ENCODE measurements around the gene PDE7B. TPM values are rescaled to one million over a fixed set of nuclear protein-coding genes. Genes with fewer than 3 reads are reported as not detected.
A peak's percentile ranks its signal among the peaks of the same experiment; 100 is the strongest.

Gene PDE7B
- total RNA-seq, 4 donors from 2014 or later: 15.4 to 28.6 (median 18.8) TPM

DNA sequence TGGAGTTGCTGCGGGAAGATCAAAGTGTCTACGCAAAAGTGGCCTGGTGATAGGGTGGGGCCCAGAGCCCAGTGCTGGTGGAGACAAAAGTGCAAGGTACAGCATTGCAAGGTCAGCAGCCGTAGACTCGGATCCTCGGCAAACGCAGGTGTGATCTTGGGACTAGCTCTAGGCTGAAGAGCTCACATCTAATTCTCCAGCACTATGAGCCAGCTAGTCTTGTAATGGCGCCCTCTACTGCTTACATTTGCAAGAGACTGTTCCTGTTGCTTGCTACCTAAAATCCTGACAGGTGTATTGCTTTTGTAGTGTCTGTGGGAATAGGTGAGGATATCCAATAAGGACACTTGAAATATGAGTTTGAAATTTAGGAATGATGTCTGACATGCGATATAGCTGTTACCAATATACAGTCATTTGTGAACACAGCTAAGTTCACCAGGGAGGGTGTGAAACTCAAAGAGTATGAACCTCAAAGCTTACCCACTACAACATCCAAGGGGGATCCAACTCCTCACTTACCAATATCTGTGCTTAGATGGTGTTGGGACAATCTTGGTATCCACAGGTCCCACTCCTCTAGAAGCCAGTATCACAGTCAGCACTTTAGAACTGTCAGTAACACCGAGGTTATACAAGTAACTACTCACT is 58.4 kb downstream of the PDE7B start:
- DNase-seq: no peak
- intact Hi-C loops (cut with DNase I; ENCODE audit: low total_unique reads): no loop called here
- Histone ChIP-seq H3K27ac (no peak overlapping the region), H3K4me3 (no peak overlapping the region), H3K4me1 (no peaks in the 10 kb centered on the region), H3K9me3 (no peaks in the 10 kb centered on the region), H3K27me3 (no peaks in the 10 kb centered on the region), H3K36me3 (no peaks in the 10 kb centered on the region)
- no peak for TF ChIP-seq POLR2A (IDR thresholded peaks at IDR 0.05)
- TF ChIP-seq, protein P1, sequence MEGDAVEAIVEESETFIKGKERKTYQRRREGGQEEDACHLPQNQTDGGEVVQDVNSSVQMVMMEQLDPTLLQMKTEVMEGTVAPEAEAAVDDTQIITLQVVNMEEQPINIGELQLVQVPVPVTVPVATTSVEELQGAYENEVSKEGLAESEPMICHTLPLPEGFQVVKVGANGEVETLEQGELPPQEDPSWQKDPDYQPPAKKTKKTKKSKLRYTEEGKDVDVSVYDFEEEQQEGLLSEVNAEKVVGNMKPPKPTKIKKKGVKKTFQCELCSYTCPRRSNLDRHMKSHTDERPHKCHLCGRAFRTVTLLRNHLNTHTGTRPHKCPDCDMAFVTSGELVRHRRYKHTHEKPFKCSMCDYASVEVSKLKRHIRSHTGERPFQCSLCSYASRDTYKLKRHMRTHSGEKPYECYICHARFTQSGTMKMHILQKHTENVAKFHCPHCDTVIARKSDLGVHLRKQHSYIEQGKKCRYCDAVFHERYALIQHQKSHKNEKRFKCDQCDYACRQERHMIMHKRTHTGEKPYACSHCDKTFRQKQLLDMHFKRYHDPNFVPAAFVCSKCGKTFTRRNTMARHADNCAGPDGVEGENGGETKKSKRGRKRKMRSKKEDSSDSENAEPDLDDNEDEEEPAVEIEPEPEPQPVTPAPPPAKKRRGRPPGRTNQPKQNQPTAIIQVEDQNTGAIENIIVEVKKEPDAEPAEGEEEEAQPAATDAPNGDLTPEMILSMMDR (IDR thresholded peaks at IDR 0.05): peak in 2 of 4 experiments; percentile 8 to 10

DNA sequence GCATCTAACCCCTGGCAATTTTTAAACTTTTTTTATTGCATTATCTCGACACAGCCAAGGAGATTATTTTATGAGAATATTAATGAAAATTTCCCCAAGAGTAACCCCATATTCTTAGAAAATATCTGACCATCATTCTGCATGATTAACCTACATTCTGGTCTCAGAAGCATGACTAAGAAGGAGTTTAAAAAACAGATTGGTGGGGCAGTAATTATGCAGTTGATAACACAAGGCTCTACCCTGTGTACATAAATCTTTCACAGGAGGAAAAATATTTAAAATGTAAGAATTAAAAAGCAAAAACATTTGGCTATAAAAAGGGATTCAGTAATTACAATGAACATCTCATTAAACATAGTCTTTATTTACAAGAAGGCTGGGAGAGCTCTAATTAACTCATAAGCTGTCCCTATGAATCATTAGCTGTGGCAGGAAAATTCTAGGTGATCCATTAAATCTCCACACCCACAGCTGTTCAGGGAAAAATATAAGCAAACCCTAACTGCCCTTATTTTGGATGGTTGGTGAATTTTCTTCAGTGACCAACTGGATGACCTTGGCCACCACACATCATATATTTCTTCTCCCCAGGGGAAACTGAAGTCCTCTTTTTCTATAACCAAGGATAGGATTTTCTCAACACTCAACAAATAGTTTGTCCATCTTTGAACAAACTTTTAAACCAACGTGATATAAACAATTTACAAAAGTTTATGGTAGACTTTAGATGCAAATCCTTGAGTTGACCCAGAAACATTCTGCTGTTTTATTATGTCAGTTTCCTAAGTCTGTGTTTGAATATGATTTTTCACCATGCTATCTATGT is 59.5 kb downstream of the PDE7B start:
- TF ChIP-seq, protein P1 (IDR thresholded peaks at IDR 0.05): no peak
- no peak overlapping the region for H3K27ac ChIP-seq
- no peaks in the 10 kb centered on the region for H3K4me1 ChIP-seq
- H3K36me3 ChIP-seq: no peaks in the 10 kb centered on the region
- intact Hi-C loops (cut with DNase I; ENCODE audit: low total_unique reads): no loop called here
- DNase-seq: no peak
- H3K4me3 ChIP-seq: no peak overlapping the region
- no peaks in the 10 kb centered on the region for H3K27me3 ChIP-seq
- H3K9me3 ChIP-seq: no peaks in the 10 kb centered on the region

DNA sequence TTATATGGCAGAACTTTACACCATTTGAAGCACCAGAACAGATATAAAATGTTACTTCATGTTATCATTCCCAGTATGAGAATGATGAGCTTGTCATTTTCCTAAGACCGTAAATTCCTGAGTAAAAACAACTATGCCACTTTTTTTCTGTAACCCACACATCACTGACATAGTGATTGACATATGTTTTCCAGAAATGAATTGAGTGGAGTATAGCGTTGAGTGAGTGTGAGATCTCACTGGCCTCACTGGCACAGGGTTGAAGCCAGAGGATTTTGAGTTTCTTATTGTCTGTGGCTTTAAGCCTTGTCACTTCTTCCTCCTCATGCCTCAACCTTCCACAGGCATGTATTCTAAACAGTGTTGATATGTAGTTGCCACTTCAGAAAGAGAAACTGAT is 62.3 kb downstream of the PDE7B start:
- TF ChIP-seq, protein P1 (IDR thresholded peaks at IDR 0.05): no peak
- TF ChIP-seq POLR2A (IDR thresholded peaks at IDR 0.05): no peak
- Histone ChIP-seq H3K4me1 (no peaks in the 10 kb centered on the region), H3K27ac (no peak overlapping the region), H3K36me3 (no peaks in the 10 kb centered on the region), H3K9me3 (no peaks in the 10 kb centered on the region), H3K4me3 (no peak overlapping the region), H3K27me3 (no peaks in the 10 kb centered on the region)
- intact Hi-C loops (cut with DNase I; ENCODE audit: low total_unique reads): no loop called here
- no peak for DNase-seq

DNA sequence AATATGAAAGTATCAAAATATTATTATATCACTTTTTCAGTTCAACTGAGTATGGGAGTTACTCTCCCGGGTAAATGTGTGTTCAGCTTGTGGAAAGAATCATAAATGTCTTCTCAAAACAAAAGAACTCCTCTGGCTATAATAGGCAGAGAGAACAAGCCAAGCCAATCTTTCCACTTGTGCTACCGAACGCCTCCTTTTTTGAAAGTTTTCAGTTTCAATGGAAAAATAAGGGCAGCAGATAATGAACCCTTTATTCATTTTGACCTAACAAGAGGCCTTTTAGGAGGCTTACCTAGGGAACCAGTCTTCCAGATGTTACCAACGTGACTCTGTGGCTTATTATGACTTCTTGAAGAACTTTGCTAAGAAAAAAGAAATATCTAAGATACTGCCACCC is 67.5 kb downstream of the PDE7B start:
- intact Hi-C loops (cut with DNase I; ENCODE audit: low total_unique reads): no loop called here
- H3K36me3 ChIP-seq: no peaks in the 10 kb centered on the region

More for the DNA sequence above, 67.5 kb downstream of the PDE7B start:
- no peak overlapping the region for H3K4me3 ChIP-seq
- H3K27me3 ChIP-seq: no peaks in the 10 kb centered on the region
- DNase-seq: no peak
- H3K27ac ChIP-seq: peak overlapping the region in 1 of 2 donors; percentile 77
- TF ChIP-seq, protein P1 (IDR thresholded peaks at IDR 0.05): no peak
- no peak for TF ChIP-seq POLR2A (IDR thresholded peaks at IDR 0.05)
- H3K4me1 ChIP-seq: peaks cover 0 to 12% of the 10 kb centered on the region in 2 donors
- no peaks in the 10 kb centered on the region for H3K9me3 ChIP-seq

All from uterus (tissue), 4 donors.